HCT116 (cell line): ENCODE measurements around the gene PACS2.

Experiments
- CTCF ChIP-seq, 3 experiments: fragments of 200-600 bp in 1 of 3; sonication (generic) in 1 of 3; IDR thresholded peaks in 2 of 3; conservative IDR thresholded peaks in 1 of 3; 2 replicates each; pipeline ENCODE4 v1.5.1; 2012 to 2017; ENCODE audit warnings: low read depth in 2 of 3, low read length in 2 of 3, antibody characterized with exemption in 1 of 3, borderline replicate concordance in 1 of 3, control low read depth in 1 of 3, mild to moderate bottlenecking in 1 of 3, mixed read lengths in 1 of 3, mixed run types in 1 of 3, moderate library complexity in 1 of 3; ENCODE audit not compliant: insufficient read depth in 1 of 3
- SIN3A ChIP-seq: IDR thresholded peaks from 2 replicates; pipeline ENCODE4 v1.6.1; 2012; ENCODE audit warnings: low read depth
- YY1 ChIP-seq: IDR thresholded peaks from 2 replicates; pipeline ENCODE4 v1.6.1; 2011; ENCODE audit warnings: low read length, low read depth, moderate library complexity, mild to moderate bottlenecking; ENCODE audit not compliant: insufficient replicate concordance; ENCODE audit errors: extremely low read depth

- no peak for TF ChIP-seq CTCF (IDR thresholded peaks at IDR 0.05 in 2 of 3, conservative IDR thresholded peaks at IDR 0.05 in 1 of 3; ENCODE audit: borderline replicate concordance in 1 of 3, insufficient read depth in 1 of 3, low read depth in 2 of 3, low read length in 2 of 3)
- no peak for TF ChIP-seq YY1
- TF ChIP-seq SIN3A, result no peak
Observed at GRCh38 chr14:105343194-105343593, 28.6 kb downstream of the PACS2 start.
